Measurements from ENCODE around the gene SAP130.

The SAP130 gene
- total RNA-seq = 25.7 to 29.7 reads per million in 2 donors

GRCh38 chr2:128027801-128028667, at the start of gene SAP130:
SAP130 (minus strand) TSS chr2:128028059; CDS start chr2:128026292, 1,767 bp downstream.
- DNase-seq = peak; percentile 98

DNA sequence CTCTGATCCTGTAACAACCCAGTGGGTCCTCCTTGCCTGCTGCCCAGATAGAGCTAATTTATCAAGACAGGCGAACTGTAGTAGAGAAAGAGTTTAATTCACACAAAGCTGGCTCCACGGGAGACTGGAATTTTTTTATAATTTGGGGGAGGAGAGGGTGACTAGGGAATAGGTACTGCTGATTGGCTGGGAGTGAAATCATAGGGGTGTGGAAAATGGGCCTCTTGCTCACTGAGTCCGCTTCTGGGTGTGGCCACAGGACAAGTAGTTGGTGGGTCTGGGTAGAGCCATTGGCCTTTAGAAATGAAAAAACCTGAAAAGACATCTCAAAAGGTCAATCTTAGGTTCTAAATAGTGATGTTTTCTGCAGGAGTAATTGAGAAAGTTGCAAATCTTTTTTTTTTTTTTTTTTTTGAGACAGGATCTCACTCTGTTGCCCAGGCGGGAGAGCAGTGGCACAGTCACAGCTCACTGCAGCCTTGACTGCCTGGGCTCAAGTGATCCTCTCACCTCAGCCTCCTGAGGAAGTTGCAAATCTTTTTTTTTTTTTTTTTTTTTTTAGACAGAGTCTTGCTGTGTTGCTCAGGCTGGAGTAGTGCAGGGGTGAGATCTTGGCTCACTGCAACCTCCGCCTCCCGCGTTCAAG, 48.7 kb upstream of the SAP130 start:
- no peak for DNase-seq

- DNase-seq = no peak
Measured at GRCh38 chr2:128073278-128073677, 45.4 kb upstream of the SAP130 start.

DNA sequence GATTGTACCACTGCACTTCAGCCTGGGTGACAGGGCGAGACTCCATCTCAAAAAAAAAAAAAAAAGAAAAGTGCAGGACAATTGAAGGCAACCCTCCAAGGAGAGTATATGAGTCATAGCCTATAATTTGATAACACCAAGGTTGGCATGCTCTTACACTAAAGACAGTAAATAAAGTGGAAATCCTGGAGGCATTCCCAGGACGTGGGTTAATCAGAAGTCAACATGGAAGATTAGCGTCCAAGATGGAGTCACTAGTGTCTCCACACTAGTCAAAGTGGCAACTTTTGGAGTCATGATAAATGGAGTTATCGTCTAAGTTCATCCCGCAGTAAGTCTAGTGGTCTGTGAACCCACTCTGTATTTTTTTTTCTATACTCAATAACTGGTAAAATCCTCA, 41.9 kb upstream of the SAP130 start:
- no peak for DNase-seq

DNA sequence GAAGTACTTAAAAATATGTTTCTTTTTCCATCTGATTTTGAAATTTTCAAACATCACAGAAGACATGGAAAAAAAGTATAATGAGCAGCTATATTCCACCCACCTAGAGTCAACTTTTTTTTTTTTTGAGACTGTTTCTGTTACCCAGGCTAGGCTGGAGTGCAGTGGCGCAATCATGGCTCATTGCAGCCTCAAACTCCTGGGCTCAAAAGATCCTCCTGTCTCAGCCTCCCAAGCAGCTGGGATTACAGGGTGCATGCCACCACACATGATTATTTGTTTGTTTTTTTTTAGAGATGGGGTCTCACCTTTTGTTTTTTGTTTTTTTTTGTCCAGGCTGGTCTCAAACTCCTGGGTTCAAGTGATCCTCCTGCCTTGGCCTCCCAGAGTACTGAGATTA, 36.5 kb upstream of the SAP130 start:
- DNase-seq = no peak

DNA sequence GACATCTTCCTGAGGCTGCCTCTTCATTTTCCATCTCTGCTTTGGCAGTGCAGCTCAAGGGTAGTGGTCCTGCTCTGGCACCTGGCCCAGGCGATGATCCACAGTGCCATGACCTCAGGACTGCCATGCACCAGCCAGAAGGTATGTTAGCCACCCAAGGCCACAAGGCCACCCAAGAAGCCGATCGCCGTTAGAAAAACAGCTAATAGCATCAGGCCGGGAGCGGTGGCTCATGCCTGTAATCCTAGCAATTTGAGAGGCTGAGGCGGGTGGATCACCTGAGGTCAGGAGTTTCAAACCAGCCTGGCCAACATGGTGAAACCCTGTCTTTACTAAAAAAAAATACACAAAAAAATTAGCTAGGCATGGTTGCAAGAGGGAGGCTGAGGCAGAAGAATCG, 34.7 kb upstream of the SAP130 start:
- no peak for DNase-seq

DNA sequence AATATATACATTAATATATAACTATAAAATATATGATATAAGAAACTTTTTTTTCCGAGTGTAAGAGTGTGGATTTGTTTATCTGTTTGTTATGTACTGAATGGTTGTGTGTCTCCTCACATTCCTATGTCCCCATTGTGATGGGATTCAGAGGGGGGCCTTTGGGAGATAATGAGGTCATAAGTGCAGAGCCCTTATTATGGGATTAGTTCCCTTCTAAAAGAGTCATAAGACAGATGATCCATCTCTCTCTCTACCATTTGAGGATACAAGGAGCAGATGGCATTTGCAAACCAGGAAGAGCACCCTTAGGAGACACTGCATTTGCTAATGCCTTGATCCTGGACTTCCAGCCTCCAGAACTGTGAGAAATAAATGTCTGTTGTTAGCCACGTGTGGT, 30.3 kb upstream of the SAP130 start:
- DNase-seq = no peak

GRCh38 chr2:128057334-128057733, 29.5 kb upstream of the SAP130 start:
- no peak for DNase-seq

DNA sequence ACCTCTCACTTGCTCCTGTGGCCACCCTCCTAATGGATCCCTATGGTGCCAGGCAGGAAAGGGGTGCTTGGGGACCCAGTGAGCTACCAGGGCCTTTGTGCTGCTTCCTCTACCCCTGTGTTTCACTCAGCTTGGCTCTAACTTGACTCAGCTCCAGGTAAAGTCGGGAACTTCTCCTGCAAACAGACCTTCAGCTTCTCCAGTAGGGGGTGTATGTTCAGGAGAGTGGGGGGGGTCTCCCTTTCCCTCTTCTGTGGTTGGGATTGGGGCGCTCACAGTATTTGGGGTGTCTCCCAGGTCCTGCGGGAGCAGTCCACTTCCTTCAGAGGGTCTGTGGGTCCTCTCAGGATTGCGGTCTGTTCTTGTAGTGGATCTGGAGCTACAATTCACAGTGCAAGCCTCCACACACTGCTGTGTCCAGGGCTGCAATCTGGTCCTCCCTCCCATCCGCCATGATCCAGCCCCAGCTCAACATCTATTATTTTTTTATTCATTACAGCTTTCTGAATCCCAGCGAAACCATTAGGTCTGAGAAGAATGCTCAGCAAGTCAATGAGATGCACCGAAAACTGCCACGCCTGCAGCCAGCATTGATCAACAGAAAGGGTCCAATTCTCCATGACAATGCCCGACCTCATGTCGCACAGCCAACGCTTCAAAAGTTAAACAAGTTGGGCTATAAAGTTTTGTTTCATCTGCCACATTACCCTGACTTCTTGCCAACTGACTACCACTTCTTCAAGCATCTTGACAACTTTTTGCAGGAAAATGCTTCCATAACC, 26.4 kb upstream of the SAP130 start:
- DNase-seq = no peak

DNA sequence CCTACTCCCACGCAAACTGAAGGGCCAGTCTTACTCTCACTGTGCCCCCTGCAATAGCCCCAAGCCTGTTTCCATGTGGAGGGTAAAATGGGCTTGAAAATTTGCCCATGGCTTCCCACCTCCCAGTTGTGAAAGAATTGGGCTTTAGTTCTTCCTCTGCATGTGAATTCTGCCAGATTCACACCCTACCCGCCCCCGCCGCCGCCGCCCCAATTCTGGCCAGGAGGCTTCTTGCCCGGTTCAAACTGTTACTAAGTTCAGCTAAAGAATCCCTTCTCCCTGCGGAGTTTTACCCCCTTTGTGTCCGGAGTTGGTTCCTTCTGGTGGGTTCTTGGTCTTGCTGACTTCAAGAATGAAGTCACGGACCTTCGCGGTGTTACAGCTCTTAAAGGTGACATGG, 25.5 kb upstream of the SAP130 start:
- no peak for DNase-seq

- DNase-seq = no peak
Measured at GRCh38 chr2:128043041-128043440, 15.2 kb upstream of the SAP130 start.

DNA sequence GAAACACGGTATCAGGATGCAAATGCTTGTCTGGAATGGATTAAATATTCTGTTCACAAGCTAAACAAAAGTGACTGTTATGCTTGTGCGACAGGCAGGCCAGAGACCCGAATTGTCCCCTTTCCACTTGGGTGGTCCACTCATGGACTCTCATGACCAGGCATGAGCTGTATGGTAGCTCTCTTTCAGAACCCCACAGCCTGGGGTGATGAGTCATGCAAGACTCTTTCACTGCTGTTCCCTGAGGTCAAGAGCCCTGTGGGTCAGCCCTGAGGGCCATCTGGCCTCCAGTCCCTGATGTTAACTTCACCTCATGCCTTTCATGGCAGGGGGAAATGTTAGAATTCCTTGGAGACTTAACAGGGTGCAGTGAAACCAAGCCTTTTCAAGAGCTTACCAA, 13.7 kb upstream of the SAP130 start:
- no peak for DNase-seq

DNA sequence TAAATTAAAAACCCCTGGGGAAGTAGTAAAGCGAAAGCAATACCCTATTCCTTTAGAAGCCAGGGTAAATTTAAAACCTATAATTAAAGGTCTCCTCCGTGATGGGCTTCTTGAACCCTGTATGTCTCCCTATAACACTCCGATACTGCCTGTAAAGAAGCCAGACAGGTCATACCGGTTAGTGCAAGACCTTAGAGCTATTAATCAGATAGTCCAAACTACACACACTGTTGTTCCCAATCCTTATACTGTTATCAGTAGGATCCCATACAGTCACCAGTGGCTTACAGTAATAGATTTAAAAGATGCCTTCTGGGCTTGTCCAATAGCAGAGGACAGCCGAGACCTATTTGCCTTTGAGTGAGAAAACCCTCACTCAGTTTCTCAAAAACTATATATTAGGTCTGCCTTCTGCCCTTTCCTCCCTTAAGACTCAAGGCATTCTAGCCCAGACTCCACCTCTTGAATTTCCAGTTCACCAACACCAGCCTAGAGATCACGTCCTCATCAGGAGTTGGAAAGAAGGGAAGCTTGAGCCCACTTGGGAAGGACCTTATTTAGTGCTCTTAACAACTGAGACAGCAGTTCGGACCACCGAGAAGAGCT, 12.4 kb upstream of the SAP130 start:
- DNase-seq = no peak

GRCh38 chr2:128039535-128039934, 11.7 kb upstream of the SAP130 start:
- DNase-seq = no peak

GRCh38 chr2:128038411-128038810, 10.6 kb upstream of the SAP130 start:
- DNase-seq = no peak

- DNase-seq = no peak
Measured at GRCh38 chr2:128037649-128038048, 9.8 kb upstream of the SAP130 start.

- DNase-seq = no peak
Measured at GRCh38 chr2:128036748-128037607, 9.1 kb upstream of the SAP130 start.

DNA sequence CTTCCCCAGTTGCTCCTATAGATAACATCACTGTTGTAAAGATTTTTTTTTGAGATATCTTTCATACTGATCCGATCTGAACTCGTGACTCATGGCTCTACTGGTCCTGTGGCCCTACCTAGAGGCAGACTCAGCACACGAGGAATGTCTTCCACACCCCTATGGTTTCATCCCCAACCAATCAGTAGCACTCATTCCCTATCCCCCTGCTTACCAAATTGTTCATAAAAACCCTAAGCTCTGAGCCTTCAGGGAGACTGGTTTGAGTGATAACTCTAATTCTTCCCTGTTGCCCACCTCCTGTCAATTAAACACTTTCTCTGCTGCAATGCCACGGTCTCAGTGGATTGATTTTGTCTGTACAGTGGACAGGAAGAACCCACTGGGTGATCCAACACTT, 4.2 kb upstream of the SAP130 start:
- no peak for DNase-seq

- DNase-seq = no peak
Measured at GRCh38 chr2:128028668-128029054, 802 bp upstream of the SAP130 start.

DNA sequence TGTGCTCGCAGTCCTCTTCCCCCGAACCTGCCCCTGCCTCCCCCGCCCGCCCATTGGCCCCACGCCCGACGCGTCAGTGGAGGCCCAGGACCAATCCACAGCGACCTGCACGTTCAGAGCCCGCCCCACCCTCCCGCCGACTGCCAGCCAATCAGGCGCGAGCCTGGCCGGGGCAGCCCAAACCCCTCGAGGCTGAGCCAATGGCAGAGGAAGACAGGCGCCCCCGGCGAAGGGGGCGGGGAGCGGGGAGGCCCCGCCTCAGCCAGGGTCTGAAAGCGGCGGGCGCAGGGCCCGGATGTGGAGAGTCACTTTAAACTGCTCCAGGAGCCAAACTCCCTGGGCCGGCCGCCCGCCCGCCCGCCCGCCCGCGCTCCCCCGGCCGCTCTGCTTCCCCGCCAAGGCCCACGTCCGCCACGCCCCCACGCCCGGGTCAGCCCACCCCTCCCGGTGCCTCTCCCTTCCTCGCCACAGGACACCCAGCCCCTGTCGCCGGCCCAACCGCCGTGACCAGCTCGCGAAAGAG, 520 bp downstream of the SAP130 start:
- DNase-seq = peak; percentile 97

GRCh38 chr2:128026448-128027277, 1.2 kb downstream of the SAP130 start:
- DNase-seq = no peak
